D721Med (cell line): ENCODE measurements around the gene COASY.
"Not testable (repeated sequence)": the region's sequence is repeated elsewhere in the genome, so short reads cannot be mapped to it uniquely, and the experiment has no call there.

Source experiments
- DNase-seq: peaks from one replicate; pipeline ENCODE4 v3.0.0; 2011; ENCODE audit warnings: low spot score; ENCODE audit not compliant: insufficient read length
- FAIRE-seq: peaks from 2 replicates; lab custom pipeline; 2011; peaks lifted over from hg19 to GRCh38; lab: Jason Lieb, UNC
- TF ChIP-seq, protein P1 (sequence below): IDR thresholded peaks from 2 replicates; pipeline ENCODE4 v1.5.1; 2012; ENCODE audit warnings: mild to moderate bottlenecking, control low read depth; ENCODE audit not compliant: insufficient read depth; ENCODE audit errors: missing control alignments

Gene COASY

DNA sequence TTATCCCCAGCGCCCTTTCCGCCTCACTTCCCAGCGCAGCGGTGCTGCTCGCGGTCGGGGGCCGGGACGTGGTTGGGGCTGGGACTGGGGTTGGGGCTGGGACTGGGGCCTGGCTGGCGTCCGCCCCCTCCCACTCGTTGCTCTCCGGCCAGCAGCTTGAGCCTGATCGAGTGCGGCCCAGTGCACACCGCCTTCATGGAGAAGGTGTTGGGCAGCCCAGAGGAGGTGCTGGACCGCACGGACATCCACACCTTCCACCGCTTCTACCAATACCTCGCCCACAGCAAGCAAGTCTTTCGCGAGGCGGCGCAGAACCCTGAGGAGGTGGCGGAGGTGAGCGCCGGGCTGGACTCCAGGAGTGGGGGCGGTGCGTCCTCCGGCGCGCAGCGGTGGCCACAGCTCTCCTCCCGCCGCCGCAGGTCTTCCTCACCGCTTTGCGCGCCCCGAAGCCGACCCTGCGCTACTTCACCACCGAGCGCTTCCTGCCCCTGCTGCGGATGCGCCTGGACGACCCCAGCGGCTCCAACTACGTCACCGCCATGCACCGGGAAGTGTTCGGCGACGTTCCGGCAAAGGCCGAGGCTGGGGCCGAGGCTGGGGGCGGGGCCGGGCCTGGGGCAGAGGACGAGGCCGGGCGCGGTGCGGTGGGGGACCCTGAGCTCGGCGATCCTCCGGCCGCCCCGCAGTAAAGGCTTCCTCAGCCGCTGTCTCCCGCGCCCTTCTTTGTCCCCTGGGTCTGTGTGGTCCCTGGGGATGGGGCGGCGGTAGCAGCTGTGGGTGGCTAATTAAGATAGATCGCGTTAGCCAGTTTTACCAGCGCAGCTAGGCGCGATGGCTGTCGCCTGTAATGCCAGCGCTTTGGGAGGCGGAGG, 7.5 kb upstream of the COASY start:
- no peak for FAIRE-seq
- DNase-seq, result peak; percentile 90
- TF ChIP-seq, protein P1, sequence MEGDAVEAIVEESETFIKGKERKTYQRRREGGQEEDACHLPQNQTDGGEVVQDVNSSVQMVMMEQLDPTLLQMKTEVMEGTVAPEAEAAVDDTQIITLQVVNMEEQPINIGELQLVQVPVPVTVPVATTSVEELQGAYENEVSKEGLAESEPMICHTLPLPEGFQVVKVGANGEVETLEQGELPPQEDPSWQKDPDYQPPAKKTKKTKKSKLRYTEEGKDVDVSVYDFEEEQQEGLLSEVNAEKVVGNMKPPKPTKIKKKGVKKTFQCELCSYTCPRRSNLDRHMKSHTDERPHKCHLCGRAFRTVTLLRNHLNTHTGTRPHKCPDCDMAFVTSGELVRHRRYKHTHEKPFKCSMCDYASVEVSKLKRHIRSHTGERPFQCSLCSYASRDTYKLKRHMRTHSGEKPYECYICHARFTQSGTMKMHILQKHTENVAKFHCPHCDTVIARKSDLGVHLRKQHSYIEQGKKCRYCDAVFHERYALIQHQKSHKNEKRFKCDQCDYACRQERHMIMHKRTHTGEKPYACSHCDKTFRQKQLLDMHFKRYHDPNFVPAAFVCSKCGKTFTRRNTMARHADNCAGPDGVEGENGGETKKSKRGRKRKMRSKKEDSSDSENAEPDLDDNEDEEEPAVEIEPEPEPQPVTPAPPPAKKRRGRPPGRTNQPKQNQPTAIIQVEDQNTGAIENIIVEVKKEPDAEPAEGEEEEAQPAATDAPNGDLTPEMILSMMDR, result no peak

DNA sequence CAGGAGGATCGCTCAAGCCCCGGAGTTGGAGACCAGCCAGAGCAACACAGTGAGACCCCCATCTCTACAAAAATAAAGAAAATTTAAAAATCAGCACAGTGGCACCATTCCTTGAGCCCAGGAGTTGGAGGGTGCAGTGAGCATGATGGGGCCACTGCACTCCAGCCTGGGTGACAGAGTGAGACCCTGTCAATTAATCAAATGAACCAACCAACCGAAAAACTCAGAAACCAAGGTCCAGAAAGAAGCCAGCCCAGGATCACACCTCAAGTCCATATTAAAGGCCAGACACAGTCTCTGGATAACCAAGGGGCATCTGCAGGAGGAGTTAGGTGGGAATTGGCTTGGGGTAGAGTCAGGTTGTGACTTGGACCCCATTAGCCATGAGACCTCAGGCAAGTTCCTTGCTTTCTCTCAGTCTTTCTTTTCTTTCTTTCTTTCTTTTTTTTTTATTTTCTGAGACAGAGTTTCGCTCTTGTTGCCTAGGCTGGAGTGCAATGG, 6.8 kb upstream of the COASY start:
- DNase-seq (no peak), FAIRE-seq (no peak)
- TF ChIP-seq, protein P1, result no peak

DNA sequence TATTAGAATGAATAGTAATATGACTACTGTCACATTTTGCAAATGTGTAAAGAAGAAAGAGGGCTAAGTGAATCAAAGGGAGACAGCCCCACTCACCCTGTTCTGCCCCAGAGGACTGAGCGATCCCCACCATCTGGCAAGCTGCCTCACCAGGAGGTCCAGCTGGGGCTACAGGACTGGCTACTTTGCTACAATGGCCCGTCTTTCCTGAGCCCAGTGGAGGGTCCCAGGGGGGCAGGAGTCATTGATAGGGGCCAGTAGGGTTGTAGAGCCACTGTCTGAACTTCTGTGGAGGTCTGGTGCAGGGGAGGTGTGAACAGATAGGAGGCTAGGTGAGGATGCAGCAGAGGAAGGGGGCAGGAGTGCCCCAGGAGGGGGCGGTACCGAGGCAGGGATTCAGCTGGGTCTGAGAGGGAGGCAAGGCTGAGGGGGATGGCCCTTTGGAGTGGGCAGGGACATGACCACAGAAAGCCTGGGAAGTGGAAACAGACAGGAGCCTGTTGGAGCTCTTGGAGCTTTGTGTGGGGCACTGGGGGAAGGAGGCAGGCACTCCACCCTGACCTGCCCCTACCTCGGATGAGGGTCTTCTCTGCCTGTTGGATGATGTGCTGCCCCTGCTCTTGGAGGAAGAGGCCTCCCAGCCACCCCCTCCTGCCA, 5.9 kb upstream of the COASY start:
- not testable (repeated sequence) for DNase-seq, FAIRE-seq

DNA sequence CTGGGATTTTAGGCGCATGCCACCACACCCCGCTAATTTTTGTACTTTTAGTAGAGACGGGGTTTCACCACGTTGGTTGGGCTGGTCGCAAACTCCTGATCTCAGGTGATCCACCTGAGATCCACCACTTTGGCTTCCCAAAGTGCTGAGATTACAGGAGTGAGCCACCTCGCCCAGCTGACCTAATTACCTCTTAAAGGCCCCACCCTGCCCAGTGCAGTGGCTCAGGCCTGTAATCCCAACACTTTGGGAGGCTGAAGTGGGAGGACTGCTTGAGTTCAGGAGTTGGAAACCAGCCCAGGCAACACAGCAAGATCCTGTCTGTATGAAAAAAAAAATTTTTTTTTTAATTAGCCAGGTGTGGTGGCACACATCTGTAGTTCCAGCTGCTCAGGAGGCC, 2.9 kb upstream of the COASY start:
- TF ChIP-seq, protein P1, result no peak
- DNase-seq (no peak), FAIRE-seq (no peak)

DNA sequence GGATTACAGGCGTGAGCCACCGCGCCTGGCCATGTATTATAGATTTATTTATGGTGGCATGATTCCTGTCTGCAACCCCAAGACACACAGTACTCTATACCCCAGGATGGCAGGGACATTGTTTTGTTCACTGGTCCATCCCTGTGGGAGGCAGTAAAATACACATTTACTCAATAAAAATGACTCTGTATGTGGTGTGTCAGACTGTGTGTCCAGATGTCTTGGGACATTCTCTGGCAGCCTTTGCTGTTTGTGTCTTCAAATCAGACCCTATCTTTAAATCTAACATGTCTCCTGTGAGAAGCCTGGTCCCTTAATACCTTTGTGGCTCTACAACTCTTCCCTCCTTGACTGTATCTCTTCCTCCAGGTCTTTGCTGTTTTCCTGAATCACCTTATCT, 1.7 kb upstream of the COASY start:
- TF ChIP-seq, protein P1, result no peak
- FAIRE-seq (no peak), DNase-seq (no peak)

DNA sequence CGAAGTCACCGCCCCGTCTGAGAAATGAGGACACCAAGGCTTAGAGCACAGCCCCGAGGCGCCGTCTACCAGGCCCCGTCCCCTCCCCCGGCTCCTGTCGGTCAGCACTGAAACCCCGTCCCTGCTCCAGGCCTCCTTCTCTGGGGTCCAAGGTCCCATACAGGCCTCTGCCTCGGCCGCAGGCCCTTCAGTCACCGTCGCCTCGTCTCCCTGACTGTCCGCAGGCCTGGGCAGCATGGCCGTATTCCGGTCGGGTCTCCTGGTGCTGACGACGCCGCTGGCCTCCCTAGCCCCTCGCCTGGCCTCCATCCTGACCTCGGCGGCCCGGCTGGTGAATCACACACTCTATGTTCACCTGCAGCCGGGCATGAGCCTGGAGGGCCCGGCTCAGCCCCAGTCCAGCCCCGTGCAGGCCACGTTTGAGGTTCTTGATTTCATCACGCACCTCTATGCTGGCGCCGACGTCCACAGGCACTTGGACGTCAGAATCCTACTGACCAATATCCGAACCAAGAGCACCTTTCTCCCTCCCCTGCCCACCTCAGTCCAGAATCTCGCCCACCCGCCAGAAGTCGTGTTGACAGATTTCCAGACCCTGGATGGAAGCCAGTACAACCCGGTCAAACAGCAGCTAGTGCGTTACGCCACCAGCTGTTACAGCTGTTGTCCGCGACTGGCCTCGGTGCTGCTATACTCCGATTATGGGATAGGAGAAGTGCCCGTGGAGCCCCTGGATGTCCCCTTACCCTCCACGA, 617 bp downstream of the COASY start:
- DNase-seq, result no peak
- no peak for FAIRE-seq
- TF ChIP-seq, protein P1, result no peak

DNA sequence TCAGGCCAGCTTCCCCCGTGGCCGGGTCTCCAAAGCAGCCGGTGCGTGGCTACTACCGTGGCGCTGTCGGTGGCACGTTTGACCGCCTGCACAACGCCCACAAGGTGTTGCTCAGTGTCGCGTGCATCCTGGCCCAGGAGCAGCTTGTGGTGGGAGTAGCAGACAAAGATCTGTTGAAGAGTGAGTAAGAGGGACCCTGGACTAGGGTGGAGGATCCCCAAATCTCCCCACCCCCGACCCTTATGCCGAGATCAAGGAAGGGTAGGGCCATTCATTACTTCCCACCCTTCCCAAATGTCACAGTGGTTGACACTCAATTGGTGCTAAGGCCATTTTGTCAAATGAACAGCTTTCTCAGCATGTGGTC, 1.2 kb downstream of the COASY start:
- TF ChIP-seq, protein P1, result no peak
- no peak for DNase-seq
- no peak for FAIRE-seq
